HepG2 (cell line): Measurements from ENCODE around the gene TPGS1. TPM values are rescaled to one million over a fixed set of nuclear protein-coding genes. Genes with fewer than 3 reads are reported as not detected.

Experiments
- ELF4 ChIP-seq: sonication (generic); formaldehyde crosslinking; IDR thresholded peaks from 2 replicates; pipeline ENCODE4 v1.5.0; 2020; ENCODE audit warnings: missing genetic modification reagents, mild to moderate bottlenecking, moderate library complexity, borderline replicate concordance
- GLI4 ChIP-seq: sonication (generic); formaldehyde crosslinking; IDR thresholded peaks from 2 replicates; pipeline ENCODE4 v1.5.1; 2020; ENCODE audit warnings: missing genetic modification reagents, mild to moderate bottlenecking, moderate library complexity, borderline replicate concordance
- KAT8 ChIP-seq: IDR thresholded peaks from 2 replicates; pipeline ENCODE4 v1.6.1; 2016; ENCODE audit warnings: missing genetic modification reagents, missing compliant biosample characterization
- MED8 ChIP-seq: sonication (generic); formaldehyde crosslinking; IDR thresholded peaks from 2 replicates; pipeline ENCODE4 v1.8.1; 2023; ENCODE audit warnings: mild to moderate bottlenecking, missing genetic modification reagents; ENCODE audit not compliant: insufficient replicate concordance
- MTA3 ChIP-seq: sonication (generic); formaldehyde crosslinking; IDR thresholded peaks from 2 replicates; pipeline ENCODE4 v1.4.0; 2020; ENCODE audit warnings: missing genetic modification reagents
- MTF1 ChIP-seq: sonication (generic); formaldehyde crosslinking; IDR thresholded peaks from 2 replicates; pipeline ENCODE4 v1.5.0; 2020; ENCODE audit warnings: missing genetic modification reagents
- NCOA5 ChIP-seq: sonication (generic); formaldehyde crosslinking; IDR thresholded peaks from 2 replicates; pipeline ENCODE4 v1.4.0; 2020; ENCODE audit warnings: missing genetic modification reagents
- RAD21 ChIP-seq: fragments of 450-650 bp; formaldehyde crosslinking; IDR thresholded peaks from 2 replicates; pipeline ENCODE4 v1.5.0; 2020; ENCODE audit warnings: mild to moderate bottlenecking
- REL ChIP-seq: sonication (generic); formaldehyde crosslinking; conservative IDR thresholded peaks from 2 replicates; pipeline ENCODE4 v1.8.0; 2022; ENCODE audit warnings: mild to moderate bottlenecking, missing genetic modification reagents, moderate library complexity
- RFXAP ChIP-seq: sonication (generic); formaldehyde crosslinking; IDR thresholded peaks from 2 replicates; pipeline ENCODE4 v1.4.0; 2020; ENCODE audit warnings: missing genetic modification reagents, borderline replicate concordance
- SAP130 ChIP-seq: IDR thresholded peaks from 2 replicates; pipeline ENCODE4 v1.6.1; 2016; ENCODE audit warnings: low read depth
- SRSF9 ChIP-seq: fragments of 200-400 bp; formaldehyde crosslinking; IDR thresholded peaks from 2 replicates; pipeline ENCODE4 v1.6.1; 2018; ENCODE audit warnings: borderline replicate concordance, mild to moderate bottlenecking, low read depth, low read length; ENCODE audit not compliant: insufficient read depth, poor library complexity, severe bottlenecking
- SUZ12 ChIP-seq: fragments of 150-350 bp; IDR thresholded peaks from 2 replicates; pipeline ENCODE4 v1.6.1; 2014; ENCODE audit warnings: low read depth, low read length
- TARDBP ChIP-seq: sonication (generic); formaldehyde crosslinking; IDR thresholded peaks from 2 replicates; pipeline ENCODE4 v1.8.0; 2022; ENCODE audit warnings: mild to moderate bottlenecking, missing genetic modification reagents
- ZBTB2 ChIP-seq: sonication (generic); formaldehyde crosslinking; IDR thresholded peaks from 2 replicates; pipeline ENCODE4 v1.8.0; 2022; ENCODE audit warnings: low read depth, missing genetic modification reagents
- ZBTB42 ChIP-seq: sonication (generic); formaldehyde crosslinking; IDR thresholded peaks from 2 replicates; pipeline ENCODE4 v1.5.0; 2020; ENCODE audit warnings: mild to moderate bottlenecking, missing genetic modification reagents
- ZSCAN30 ChIP-seq: sonication (generic); formaldehyde crosslinking; IDR thresholded peaks from 2 replicates; pipeline ENCODE4 v1.5.0; 2020; ENCODE audit warnings: mild to moderate bottlenecking, missing genetic modification reagents
- polyA plus RNA-seq, 8 experiments: library from polyadenylated mRNA; depleted of rRNA in 3 of 8; stranded (reverse) in 7 of 8; unstranded in 1 of 8; fragments of >200 nt; fragmentation: Illumina TruSeq in 4 of 8; extraction: Trizol in 4 of 8; gene quantifications; 2 replicates each; pipeline versions ENCODE4 v1.2.1 to v1.2.3, GENCODE V29; 2011 to 2016; ENCODE audit warnings: low read depth in 4 of 8, missing spikeins in 1 of 8, mixed read lengths in 1 of 8; ENCODE audit not compliant: insufficient read depth in 1 of 8
- total RNA-seq, 5 experiments: library from RNA; depleted of rRNA; stranded (reverse); fragments of >200 nt; fragmentation: Illumina TruSeq; extraction: Trizol; gene quantifications; 2 replicates each; pipeline ENCODE4 v1.2.3, GENCODE V29; 2016; ENCODE audit warnings: low read depth in 1 of 5
- TF ChIP-seq, protein P1 (sequence below): IDR thresholded peaks from 2 replicates; pipeline ENCODE4 v1.6.1; 2012; ENCODE audit warnings: low read length, improper control_type of control experiment
- TF ChIP-seq, protein P2 (sequence below): sonication (generic); formaldehyde crosslinking; IDR thresholded peaks from 2 replicates; pipeline ENCODE4 v1.9.0; 2021; ENCODE audit warnings: mild to moderate bottlenecking, missing genetic modification reagents

Gene TPGS1
- total and polyA plus RNA-seq, 2 of the 13 experiments (the other 11 are each of a cell fraction or from before 2014, with no cell fraction given): 1.1 to 6.2 TPM

- TF ChIP-seq NCOA5 (CRISPR knock-in tag) (no peak), ZBTB2 (CRISPR knock-in tag) (no peak), KAT8 (CRISPR knock-in tag) (peak; percentile 78; the same call in 1 of the 2 replicates), GLI4 (CRISPR knock-in tag) (no peak), ZSCAN30 (CRISPR knock-in tag) (no peak), SRSF9 (no peak), REL (no peak), RAD21 (CRISPR knock-in tag) (peak; percentile 92), MED8 (CRISPR knock-in tag) (no peak), ELF4 (CRISPR knock-in tag) (no peak), MTF1 (CRISPR knock-in tag) (no peak), RFXAP (CRISPR knock-in tag) (no peak), SUZ12 (no peak), ZBTB42 (CRISPR knock-in tag) (no peak), TARDBP (CRISPR knock-in tag) (no peak), SAP130 (CRISPR knock-in tag) (peak; percentile 69; the same call in 1 of the 2 replicates), MTA3 (CRISPR knock-in tag) (no peak)
- TF ChIP-seq, protein P1, sequence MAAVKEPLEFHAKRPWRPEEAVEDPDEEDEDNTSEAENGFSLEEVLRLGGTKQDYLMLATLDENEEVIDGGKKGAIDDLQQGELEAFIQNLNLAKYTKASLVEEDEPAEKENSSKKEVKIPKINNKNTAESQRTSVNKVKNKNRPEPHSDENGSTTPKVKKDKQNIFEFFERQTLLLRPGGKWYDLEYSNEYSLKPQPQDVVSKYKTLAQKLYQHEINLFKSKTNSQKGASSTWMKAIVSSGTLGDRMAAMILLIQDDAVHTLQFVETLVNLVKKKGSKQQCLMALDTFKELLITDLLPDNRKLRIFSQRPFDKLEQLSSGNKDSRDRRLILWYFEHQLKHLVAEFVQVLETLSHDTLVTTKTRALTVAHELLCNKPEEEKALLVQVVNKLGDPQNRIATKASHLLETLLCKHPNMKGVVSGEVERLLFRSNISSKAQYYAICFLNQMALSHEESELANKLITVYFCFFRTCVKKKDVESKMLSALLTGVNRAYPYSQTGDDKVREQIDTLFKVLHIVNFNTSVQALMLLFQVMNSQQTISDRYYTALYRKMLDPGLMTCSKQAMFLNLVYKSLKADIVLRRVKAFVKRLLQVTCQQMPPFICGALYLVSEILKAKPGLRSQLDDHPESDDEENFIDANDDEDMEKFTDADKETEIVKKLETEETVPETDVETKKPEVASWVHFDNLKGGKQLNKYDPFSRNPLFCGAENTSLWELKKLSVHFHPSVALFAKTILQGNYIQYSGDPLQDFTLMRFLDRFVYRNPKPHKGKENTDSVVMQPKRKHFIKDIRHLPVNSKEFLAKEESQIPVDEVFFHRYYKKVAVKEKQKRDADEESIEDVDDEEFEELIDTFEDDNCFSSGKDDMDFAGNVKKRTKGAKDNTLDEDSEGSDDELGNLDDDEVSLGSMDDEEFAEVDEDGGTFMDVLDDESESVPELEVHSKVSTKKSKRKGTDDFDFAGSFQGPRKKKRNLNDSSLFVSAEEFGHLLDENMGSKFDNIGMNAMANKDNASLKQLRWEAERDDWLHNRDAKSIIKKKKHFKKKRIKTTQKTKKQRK: no peak
- TF ChIP-seq, protein P2, sequence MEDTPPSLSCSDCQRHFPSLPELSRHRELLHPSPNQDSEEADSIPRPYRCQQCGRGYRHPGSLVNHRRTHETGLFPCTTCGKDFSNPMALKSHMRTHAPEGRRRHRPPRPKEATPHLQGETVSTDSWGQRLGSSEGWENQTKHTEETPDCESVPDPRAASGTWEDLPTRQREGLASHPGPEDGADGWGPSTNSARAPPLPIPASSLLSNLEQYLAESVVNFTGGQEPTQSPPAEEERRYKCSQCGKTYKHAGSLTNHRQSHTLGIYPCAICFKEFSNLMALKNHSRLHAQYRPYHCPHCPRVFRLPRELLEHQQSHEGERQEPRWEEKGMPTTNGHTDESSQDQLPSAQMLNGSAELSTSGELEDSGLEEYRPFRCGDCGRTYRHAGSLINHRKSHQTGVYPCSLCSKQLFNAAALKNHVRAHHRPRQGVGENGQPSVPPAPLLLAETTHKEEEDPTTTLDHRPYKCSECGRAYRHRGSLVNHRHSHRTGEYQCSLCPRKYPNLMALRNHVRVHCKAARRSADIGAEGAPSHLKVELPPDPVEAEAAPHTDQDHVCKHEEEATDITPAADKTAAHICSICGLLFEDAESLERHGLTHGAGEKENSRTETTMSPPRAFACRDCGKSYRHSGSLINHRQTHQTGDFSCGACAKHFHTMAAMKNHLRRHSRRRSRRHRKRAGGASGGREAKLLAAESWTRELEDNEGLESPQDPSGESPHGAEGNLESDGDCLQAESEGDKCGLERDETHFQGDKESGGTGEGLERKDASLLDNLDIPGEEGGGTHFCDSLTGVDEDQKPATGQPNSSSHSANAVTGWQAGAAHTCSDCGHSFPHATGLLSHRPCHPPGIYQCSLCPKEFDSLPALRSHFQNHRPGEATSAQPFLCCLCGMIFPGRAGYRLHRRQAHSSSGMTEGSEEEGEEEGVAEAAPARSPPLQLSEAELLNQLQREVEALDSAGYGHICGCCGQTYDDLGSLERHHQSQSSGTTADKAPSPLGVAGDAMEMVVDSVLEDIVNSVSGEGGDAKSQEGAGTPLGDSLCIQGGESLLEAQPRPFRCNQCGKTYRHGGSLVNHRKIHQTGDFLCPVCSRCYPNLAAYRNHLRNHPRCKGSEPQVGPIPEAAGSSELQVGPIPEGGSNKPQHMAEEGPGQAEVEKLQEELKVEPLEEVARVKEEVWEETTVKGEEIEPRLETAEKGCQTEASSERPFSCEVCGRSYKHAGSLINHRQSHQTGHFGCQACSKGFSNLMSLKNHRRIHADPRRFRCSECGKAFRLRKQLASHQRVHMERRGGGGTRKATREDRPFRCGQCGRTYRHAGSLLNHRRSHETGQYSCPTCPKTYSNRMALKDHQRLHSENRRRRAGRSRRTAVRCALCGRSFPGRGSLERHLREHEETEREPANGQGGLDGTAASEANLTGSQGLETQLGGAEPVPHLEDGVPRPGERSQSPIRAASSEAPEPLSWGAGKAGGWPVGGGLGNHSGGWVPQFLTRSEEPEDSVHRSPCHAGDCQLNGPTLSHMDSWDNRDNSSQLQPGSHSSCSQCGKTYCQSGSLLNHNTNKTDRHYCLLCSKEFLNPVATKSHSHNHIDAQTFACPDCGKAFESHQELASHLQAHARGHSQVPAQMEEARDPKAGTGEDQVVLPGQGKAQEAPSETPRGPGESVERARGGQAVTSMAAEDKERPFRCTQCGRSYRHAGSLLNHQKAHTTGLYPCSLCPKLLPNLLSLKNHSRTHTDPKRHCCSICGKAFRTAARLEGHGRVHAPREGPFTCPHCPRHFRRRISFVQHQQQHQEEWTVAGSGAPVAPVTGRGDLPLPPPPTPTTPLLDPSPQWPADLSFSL: no peak
Measured at GRCh38 chr19:506404-507285, 652 bp upstream of the TPGS1 start (continued).
